Small intestine (tissue), 7 donors: ENCODE data around the gene CCDC57. TPM values are rescaled to one million over a fixed set of nuclear protein-coding genes. Genes with fewer than 3 reads are reported as not detected.
"Not testable (repeated sequence)": the region's sequence is repeated elsewhere in the genome, so short reads cannot be mapped to it uniquely, and the experiment has no call there.

Source experiments
- DNase-seq, 2 donors: peaks; one replicate each; pipeline versions ENCODE4 v3.0.0 to v3.0.0-alpha.2; 2013
- FAIRE-seq: peaks from 2 replicates; lab custom pipeline; 2012; peaks lifted over from hg19 to GRCh38; lab: Jason Lieb, UNC
- H3K27ac ChIP-seq, 3 donors: one replicate each; pipeline ENCODE4 v1.5.1; 2013; ENCODE audit warnings: low read length in 2 of 3, mild to moderate bottlenecking in 2 of 3, control low read depth in 1 of 3, inconsistent platforms in 1 of 3, low read depth in 1 of 3, moderate library complexity in 1 of 3
- H3K27me3 ChIP-seq, 3 donors: one replicate each; pipeline ENCODE4 v1.6.1; 2013; ENCODE audit warnings: low read length in 3 of 3, inconsistent platforms in 1 of 3; ENCODE audit not compliant: control insufficient read depth in 3 of 3, insufficient read depth in 3 of 3
- H3K36me3 ChIP-seq, 3 donors: one replicate each; pipeline ENCODE4 v1.6.1; 2013; ENCODE audit warnings: low read length in 3 of 3, inconsistent platforms in 1 of 3, low read depth in 1 of 3, mild to moderate bottlenecking in 1 of 3, moderate library complexity in 1 of 3; ENCODE audit not compliant: control insufficient read depth in 3 of 3, insufficient read depth in 2 of 3
- H3K4me1 ChIP-seq, 3 donors: one replicate each; pipeline ENCODE4 v1.6.1; 2013; ENCODE audit warnings: low read length in 2 of 3, inconsistent platforms in 1 of 3, low read depth in 1 of 3, mild to moderate bottlenecking in 1 of 3, moderate library complexity in 1 of 3; ENCODE audit not compliant: control insufficient read depth in 3 of 3, insufficient read depth in 2 of 3
- H3K4me3 ChIP-seq, 3 donors: one replicate each; pipeline ENCODE4 v1.5.1; 2013; ENCODE audit warnings: low read length in 3 of 3, control low read depth in 1 of 3, inconsistent platforms in 1 of 3, low read depth in 1 of 3, mild to moderate bottlenecking in 1 of 3, moderate library complexity in 1 of 3
- H3K9me3 ChIP-seq, 2 donors: one replicate each; pipeline ENCODE4 v1.6.1; 2013; ENCODE audit warnings: low read depth in 1 of 2, low read length in 1 of 2; ENCODE audit not compliant: control insufficient read depth in 2 of 2, insufficient read depth in 1 of 2
- WGBS, 3 donors: extraction: QIAGEN DNeasy Blood & Tissue Kit; methylation state at CpG; one replicate each; pipeline ENCODE4 v1.1.7; 2013; 5-methylcytosine and 5-hydroxymethylcytosine counted together
- polyA plus RNA-seq, 4 donors: library from polyadenylated mRNA; stranded (reverse) in 3 of 4; unstranded in 1 of 4; fragments of 200-250 nt in 3 of 4; fragments of 120-200 nt in 1 of 4; gene quantifications; one replicate each; pipeline versions ENCODE4 v1.2.1 to v1.2.3, GENCODE V29; 2013
- donor health status: healthy with polysubstance abuse.
- donor health status: control.
- donor health status: control.
- donor health status: Bipolar disorder and iron deficiency.
- donor health status: healthy.

The CCDC57 gene
- polyA plus RNA-seq, 4 donors: 36.7 to 97.3 (median 44.6) TPM

GRCh38 chr17:82143333-82143732, 69.3 kb downstream of the CCDC57 start:
- FAIRE-seq (no peak), DNase-seq (no peak)
- Histone ChIP-seq H3K36me3 (peaks cover 0 to 20% (median 0%) of the 10 kb centered on the region in 3 donors), H3K4me1 (peaks cover 0 to 10% (median 0%) of the 10 kb centered on the region in 3 donors), H3K4me3 (no peak overlapping the region), H3K27ac (no peak overlapping the region), H3K27me3 (no peaks in the 10 kb centered on the region), H3K9me3 (no peaks in the 10 kb centered on the region)
- WGBS, 3 donors: 89 to 90% (median 90%) methylated on average over 8 of the region's 8 CpGs

- H3K27ac ChIP-seq, H3K27me3 ChIP-seq, DNase-seq, H3K4me3 ChIP-seq, FAIRE-seq, H3K4me1 ChIP-seq, H3K9me3 ChIP-seq: not testable (repeated sequence)
- WGBS, 3 donors: 88 to 91% (median 89%) methylated on average over 10 of the region's 10 CpGs
- peaks cover 0 to 16% (median 0%) of the 10 kb centered on the region in 3 donors for H3K36me3 ChIP-seq
Observed at GRCh38 chr17:82139961-82140360, 72.7 kb downstream of the CCDC57 start.

- 93 to 95% (median 94%) methylated on average over 28 of the region's 28 CpGs for WGBS, 3 donors
- no peak overlapping the region for H3K4me3 ChIP-seq
- no peaks in the 10 kb centered on the region for H3K9me3 ChIP-seq
- no peaks in the 10 kb centered on the region for H3K4me1 ChIP-seq
- peaks cover 0 to 22% (median 0%) of the 10 kb centered on the region in 3 donors for H3K36me3 ChIP-seq
- H3K27me3 ChIP-seq: no peaks in the 10 kb centered on the region
- DNase-seq (no peak), FAIRE-seq (no peak)
- H3K27ac ChIP-seq: no peak overlapping the region
Observed at GRCh38 chr17:82138511-82138992, 74.1 kb downstream of the CCDC57 start.

- no peaks in the 10 kb centered on the region for H3K4me1 ChIP-seq
- DNase-seq (no peak), FAIRE-seq (no peak)
- no peak overlapping the region for H3K27ac ChIP-seq
- no peak overlapping the region for H3K4me3 ChIP-seq
- no peaks in the 10 kb centered on the region for H3K9me3 ChIP-seq
- 83 to 88% (median 88%) methylated on average over 11 of the region's 11 CpGs for WGBS, 3 donors
- H3K27me3 ChIP-seq: no peaks in the 10 kb centered on the region
- H3K36me3 ChIP-seq: peaks cover 0 to 20% (median 0%) of the 10 kb centered on the region in 3 donors
Observed at GRCh38 chr17:82134101-82134500, 78.5 kb downstream of the CCDC57 start.

GRCh38 chr17:82133166-82133953, 79.3 kb downstream of the CCDC57 start:
- not testable (repeated sequence) for H3K4me3 ChIP-seq, DNase-seq, H3K4me1 ChIP-seq, H3K9me3 ChIP-seq, H3K27me3 ChIP-seq, H3K27ac ChIP-seq, FAIRE-seq
- H3K36me3 ChIP-seq: peaks cover 0 to 17% (median 0%) of the 10 kb centered on the region in 3 donors
- 85 to 97% (median 91%) methylated on average over 8 of the region's 8 CpGs for WGBS, 3 donors

- 90 to 97% (median 92%) methylated on average over 4 of the region's 4 CpGs for WGBS, 3 donors
- Histone ChIP-seq H3K9me3 (no peaks in the 10 kb centered on the region), H3K27me3 (no peaks in the 10 kb centered on the region), H3K27ac (no peak overlapping the region), H3K4me3 (no peak overlapping the region), H3K4me1 (no peaks in the 10 kb centered on the region), H3K36me3 (peaks cover 0 to 45% (median 1%) of the 10 kb centered on the region in 3 donors)
- no peak for DNase-seq
- FAIRE-seq: no peak
Observed at GRCh38 chr17:82129095-82129494, 83.5 kb downstream of the CCDC57 start.

GRCh38 chr17:82128287-82128686, 84.4 kb downstream of the CCDC57 start:
- no peaks in the 10 kb centered on the region for H3K4me1 ChIP-seq
- H3K36me3 ChIP-seq: peaks cover 0 to 45% (median 2%) of the 10 kb centered on the region in 3 donors
- no peak overlapping the region for H3K4me3 ChIP-seq
- WGBS, 3 donors: 87 to 92% (median 91%) methylated on average over 15 of the region's 15 CpGs
- no peak overlapping the region for H3K27ac ChIP-seq
- no peaks in the 10 kb centered on the region for H3K9me3 ChIP-seq
- FAIRE-seq (no peak), DNase-seq (no peak)
- no peaks in the 10 kb centered on the region for H3K27me3 ChIP-seq

- H3K27me3 ChIP-seq: no peaks in the 10 kb centered on the region
- H3K4me3 ChIP-seq: no peak overlapping the region
- FAIRE-seq (no peak), DNase-seq (no peak)
- H3K27ac ChIP-seq: no peak overlapping the region
- no peaks in the 10 kb centered on the region for H3K9me3 ChIP-seq
- peaks cover 0 to 47% (median 2%) of the 10 kb centered on the region in 3 donors for H3K36me3 ChIP-seq
- no peaks in the 10 kb centered on the region for H3K4me1 ChIP-seq
- 85 to 97% (median 90%) methylated on average over 9 of the region's 9 CpGs for WGBS, 3 donors
Observed at GRCh38 chr17:82127704-82128103, 84.9 kb downstream of the CCDC57 start.
